ENCODE data around the gene LRP5. TPM values are rescaled to one million over a fixed set of nuclear protein-coding genes. Genes with fewer than 3 reads are reported as not detected.
"Not testable (repeated sequence)": the region's sequence is repeated elsewhere in the genome, so short reads cannot be mapped to it uniquely, and the experiment has no call there.

The LRP5 gene
- polyA plus RNA-seq, 1 donor: 109 TPM

DNA sequence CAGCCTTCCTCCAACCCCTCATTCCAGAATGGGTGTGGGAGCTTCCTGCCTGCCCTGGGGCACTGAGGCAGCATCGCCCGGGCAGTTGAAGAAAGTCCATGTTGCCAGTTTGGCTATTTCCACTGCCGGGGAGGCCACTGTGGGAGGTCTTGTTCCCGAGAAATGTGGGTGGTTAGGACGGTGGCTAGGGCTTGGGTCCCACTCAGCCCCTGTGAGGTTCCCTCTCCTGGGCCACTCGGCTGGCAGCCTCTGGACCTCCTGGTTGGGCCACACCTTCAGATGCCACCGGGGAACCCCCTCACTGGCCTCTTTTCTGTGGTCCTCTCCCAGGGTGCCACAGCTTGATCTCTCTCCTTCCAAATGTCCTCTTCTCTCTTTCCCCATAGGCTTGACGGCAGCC lies 143.1 kb downstream of the LRP5 start:
- H3K27ac ChIP-seq (ENCODE audit: low read length): no peak overlapping the region
- H3K27me3 ChIP-seq (ENCODE audit: control insufficient read depth, insufficient read depth, low read length): no peaks in the 10 kb centered on the region
- no peak overlapping the region for H3K4me3 ChIP-seq (ENCODE audit: low read length)
- no peaks in the 10 kb centered on the region for H3K9me3 ChIP-seq (ENCODE audit: control insufficient read depth, low read depth, low read length)
- H3K36me3 ChIP-seq (ENCODE audit: control insufficient read depth, insufficient read depth, low read length): no peaks in the 10 kb centered on the region
- no CpG with 5 or more reads among the region's 8 CpGs for WGBS (ENCODE audit: insufficient coverage, low lambda C conversion rate)
- H3K4me1 ChIP-seq (ENCODE audit: control insufficient read depth, insufficient read depth, low read length): peaks cover 6% of the 10 kb centered on the region
- no peak for DNase-seq

DNA sequence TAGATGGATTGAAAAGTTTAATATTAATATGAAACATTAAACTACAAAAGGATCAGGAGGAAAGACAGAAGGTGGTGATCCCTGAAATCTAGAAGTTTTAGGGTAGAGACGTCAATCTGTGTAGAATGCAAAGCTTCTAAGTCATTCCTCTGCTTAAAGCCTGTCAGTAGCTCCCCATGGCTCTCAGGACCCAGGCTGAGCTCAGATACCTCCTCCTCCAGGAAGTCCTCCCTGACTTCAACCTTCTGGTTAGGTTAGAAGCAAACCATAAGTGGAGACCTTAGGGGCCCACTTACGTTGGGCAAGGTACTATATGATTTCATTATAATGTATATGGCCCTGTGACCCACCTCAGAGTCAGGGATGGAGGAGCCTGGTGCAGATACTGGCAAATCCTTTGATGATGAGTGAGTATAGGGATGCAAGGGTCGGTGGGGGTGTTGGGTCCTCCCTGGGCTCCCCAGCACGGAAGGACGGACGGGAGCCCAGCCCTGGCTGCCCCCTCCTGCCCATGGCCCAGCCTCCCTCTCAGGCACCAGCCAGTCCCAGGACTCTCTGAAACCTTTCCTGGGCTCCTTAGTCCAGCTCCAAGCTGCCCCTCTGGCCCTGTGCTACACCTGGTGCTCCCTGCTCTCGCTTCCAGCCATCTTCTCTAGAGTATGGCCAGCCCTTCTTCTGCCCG lies 145.0 kb downstream of the LRP5 start:
- no peaks in the 10 kb centered on the region for H3K36me3 ChIP-seq (ENCODE audit: control insufficient read depth, insufficient read depth, low read length)
- no peaks in the 10 kb centered on the region for H3K9me3 ChIP-seq (ENCODE audit: control insufficient read depth, low read depth, low read length)
- WGBS (ENCODE audit: insufficient coverage, low lambda C conversion rate): no CpG with 5 or more reads among the region's 8 CpGs
- DNase-seq: no peak
- H3K27me3 ChIP-seq (ENCODE audit: control insufficient read depth, insufficient read depth, low read length): no peaks in the 10 kb centered on the region
- peaks cover 9% of the 10 kb centered on the region for H3K4me1 ChIP-seq (ENCODE audit: control insufficient read depth, insufficient read depth, low read length)
- no peak overlapping the region for H3K27ac ChIP-seq (ENCODE audit: low read length)
- H3K4me3 ChIP-seq (ENCODE audit: low read length): no peak overlapping the region

DNA sequence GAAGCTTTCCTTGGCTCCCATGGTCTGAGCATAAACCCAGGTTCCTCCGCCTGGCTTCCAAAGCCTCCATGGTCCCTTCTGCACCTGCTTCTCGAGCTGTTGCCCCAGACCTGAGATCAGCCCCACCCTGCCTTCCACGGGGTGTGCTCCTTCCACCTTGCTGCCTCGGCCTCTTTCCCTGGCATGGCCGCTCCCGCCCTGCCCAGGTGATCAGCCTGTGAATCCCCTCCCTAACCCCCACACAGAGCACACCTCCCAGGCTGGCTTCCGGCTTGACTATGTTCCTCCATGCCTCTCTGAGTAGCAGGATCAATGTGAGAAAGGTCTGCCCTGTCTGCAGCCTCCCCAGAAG lies 145.5 kb downstream of the LRP5 start:
- no CpG with 5 or more reads among the region's 7 CpGs for WGBS (ENCODE audit: insufficient coverage, low lambda C conversion rate)
- H3K36me3 ChIP-seq (ENCODE audit: control insufficient read depth, insufficient read depth, low read length): no peaks in the 10 kb centered on the region
- H3K4me1 ChIP-seq (ENCODE audit: control insufficient read depth, insufficient read depth, low read length): peaks cover 12% of the 10 kb centered on the region
- no peak overlapping the region for H3K27ac ChIP-seq (ENCODE audit: low read length)
- H3K4me3 ChIP-seq (ENCODE audit: low read length): no peak overlapping the region
- no peak for DNase-seq
- H3K27me3 ChIP-seq (ENCODE audit: control insufficient read depth, insufficient read depth, low read length): no peaks in the 10 kb centered on the region
- no peaks in the 10 kb centered on the region for H3K9me3 ChIP-seq (ENCODE audit: control insufficient read depth, low read depth, low read length)

DNA sequence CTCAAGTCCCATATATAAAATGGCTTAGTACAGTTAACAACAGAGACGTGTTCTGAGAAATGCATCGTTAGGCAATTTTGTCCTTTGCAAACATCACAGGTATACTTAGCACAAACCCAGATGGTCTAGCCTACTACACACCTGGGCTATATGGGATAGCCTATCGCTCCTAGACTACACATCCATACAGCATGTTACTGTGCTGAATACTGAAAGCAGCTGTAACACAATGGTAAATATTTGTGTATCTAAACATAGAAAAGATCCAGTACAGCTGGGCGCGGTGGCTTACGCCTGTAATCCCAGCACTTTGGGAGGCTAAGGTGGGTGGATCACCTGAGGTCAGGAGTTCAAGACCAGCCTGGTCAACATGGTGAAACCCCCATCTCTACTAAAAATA lies 145.9 kb downstream of the LRP5 start:
- H3K9me3 ChIP-seq (ENCODE audit: control insufficient read depth, low read depth, low read length); H3K4me3 ChIP-seq (ENCODE audit: low read length); H3K27ac ChIP-seq (ENCODE audit: low read length); H3K36me3 ChIP-seq (ENCODE audit: control insufficient read depth, insufficient read depth, low read length); DNase-seq; H3K27me3 ChIP-seq (ENCODE audit: control insufficient read depth, insufficient read depth, low read length): not testable (repeated sequence)
- no CpG with 5 or more reads among the region's 6 CpGs for WGBS (ENCODE audit: insufficient coverage, low lambda C conversion rate)
- peaks cover 13% of the 10 kb centered on the region for H3K4me1 ChIP-seq (ENCODE audit: control insufficient read depth, insufficient read depth, low read length)

DNA sequence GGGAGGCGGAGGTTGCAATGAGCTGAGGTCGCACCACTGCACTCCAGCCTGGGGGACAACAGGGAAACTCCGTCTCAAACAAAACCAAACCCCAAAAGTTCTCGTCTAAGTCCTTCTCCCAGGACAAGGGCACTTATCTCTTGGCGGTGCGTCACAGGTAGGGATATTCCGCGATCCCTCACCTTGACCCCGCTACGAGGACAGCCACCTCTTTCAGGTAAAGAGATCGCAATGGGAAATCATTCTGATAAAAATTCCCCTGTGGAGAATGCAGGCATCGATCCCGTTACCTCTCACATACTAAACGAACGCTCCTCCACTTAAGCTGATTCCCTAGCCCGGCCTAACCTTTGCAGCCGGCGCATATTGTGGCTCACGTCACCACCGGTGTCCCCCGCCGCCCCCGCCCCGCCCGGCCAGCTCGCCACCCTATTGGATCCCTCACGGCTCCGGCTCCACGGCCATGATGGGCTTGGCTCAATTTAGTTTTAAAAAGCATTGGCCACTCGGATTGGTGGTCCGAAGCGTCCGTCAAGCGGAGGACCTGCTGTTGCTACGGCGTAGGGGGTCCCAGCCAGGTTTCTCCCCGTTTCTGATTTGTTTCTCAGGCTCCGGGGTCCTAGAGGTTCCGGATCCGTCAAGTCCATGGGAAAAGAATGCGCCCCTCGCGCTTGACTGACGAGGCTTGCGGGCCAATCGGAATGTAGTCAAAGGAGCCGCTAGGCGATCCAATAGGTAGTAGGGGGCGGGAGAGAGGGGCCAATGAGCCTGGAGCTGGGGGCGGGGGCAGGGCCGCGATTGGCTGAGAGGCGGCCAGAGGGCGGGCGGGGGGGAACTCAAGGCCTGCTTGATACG lies 147.7 kb downstream of the LRP5 start:
- WGBS (ENCODE audit: insufficient coverage, low lambda C conversion rate): no CpG with 5 or more reads among the region's 56 CpGs
- Histone ChIP-seq H3K4me1 (ENCODE audit: control insufficient read depth, insufficient read depth, low read length) (peaks cover 13% of the 10 kb centered on the region), H3K4me3 (ENCODE audit: low read length) (peak overlapping the region; percentile 64), H3K27ac (ENCODE audit: low read length) (peak overlapping the region; percentile 86), H3K9me3 (ENCODE audit: control insufficient read depth, low read depth, low read length) (no peaks in the 10 kb centered on the region), H3K27me3 (ENCODE audit: control insufficient read depth, insufficient read depth, low read length) (no peaks in the 10 kb centered on the region), H3K36me3 (ENCODE audit: control insufficient read depth, insufficient read depth, low read length) (no peaks in the 10 kb centered on the region)
- DNase-seq: peak; percentile 98 to 99

DNA sequence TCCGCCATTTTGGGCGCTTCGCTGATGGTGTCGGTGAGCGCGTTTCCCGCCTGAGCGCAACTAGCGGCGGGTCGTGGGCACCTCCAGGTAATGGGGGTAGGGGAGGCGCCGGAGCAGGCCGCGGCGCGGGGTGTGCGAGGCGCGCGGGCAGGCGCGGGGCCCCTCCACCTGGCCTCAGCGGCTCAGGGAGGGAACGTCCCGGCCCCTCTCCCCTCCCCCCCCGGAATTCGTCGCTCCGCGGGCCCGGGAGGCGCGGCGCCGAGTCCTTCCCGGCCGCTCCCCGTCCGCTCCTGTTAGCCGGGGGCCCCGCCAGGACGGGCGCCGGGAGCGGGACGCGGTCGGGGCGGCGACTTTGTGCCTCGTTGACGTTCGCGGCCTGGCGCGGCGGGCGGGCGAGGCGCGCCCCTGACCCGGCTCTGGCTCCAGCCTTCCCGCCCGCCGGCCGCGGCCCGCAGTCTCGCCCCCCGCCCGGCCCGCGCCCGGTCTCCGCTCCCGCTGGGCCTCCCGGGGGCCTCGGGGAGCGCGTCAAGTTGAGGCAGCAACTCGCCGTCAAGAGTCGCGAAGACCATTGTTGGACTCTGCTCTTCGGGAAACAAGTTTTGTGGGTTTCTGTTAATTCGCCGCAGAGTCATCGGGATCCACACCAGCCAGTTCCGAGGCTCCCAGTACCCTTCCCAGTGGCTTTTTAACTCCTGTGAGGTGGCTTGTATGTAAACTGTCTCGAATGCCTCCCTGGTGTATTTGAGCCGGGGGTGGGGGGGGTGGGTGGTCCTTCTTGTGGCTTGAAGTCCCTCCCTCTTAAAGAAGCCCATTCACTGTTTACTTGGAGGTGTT lies 148.6 kb downstream of the LRP5 start, which contains the start of gene PPP6R3:
Gene PPP6R3 (plus strand): TSS at position 12 of the 834 bp plus-strand sequence. CDS start 76,913 bp downstream, outside the sequence.
- no CpG with 5 or more reads among the region's 92 CpGs for WGBS (ENCODE audit: insufficient coverage, low lambda C conversion rate)
- Histone ChIP-seq H3K9me3 (ENCODE audit: control insufficient read depth, low read depth, low read length) (no peaks in the 10 kb centered on the region), H3K4me1 (ENCODE audit: control insufficient read depth, insufficient read depth, low read length) (peaks cover 10% of the 10 kb centered on the region), H3K27me3 (ENCODE audit: control insufficient read depth, insufficient read depth, low read length) (no peaks in the 10 kb centered on the region), H3K27ac (ENCODE audit: low read length) (peak within 1 kb of the TSS; percentile 86), H3K4me3 (ENCODE audit: low read length) (peak within 1 kb of the TSS; percentile 64), H3K36me3 (ENCODE audit: control insufficient read depth, insufficient read depth, low read length) (no peaks in the 10 kb centered on the region)
- peak; percentile 39 to 77 for DNase-seq

DNA sequence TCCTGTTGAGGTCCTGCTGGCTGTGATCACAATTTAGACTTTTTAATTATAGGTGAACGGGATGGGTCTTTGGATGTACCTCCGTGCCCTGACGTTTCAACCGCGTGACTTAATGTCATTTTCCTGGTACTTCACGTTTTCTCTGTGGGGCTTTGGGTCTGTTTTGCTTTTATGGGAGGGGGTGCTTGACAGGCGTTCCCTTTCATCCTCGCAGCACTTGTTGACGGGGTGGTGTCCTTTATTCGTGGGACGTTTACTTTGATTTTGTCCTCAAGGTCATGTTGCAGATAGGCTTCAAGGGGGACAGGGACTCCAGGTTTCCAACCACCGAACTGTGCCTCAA lies 149.2 kb downstream of the LRP5 start:
- Histone ChIP-seq H3K9me3 (ENCODE audit: control insufficient read depth, low read depth, low read length) (no peaks in the 10 kb centered on the region), H3K4me1 (ENCODE audit: control insufficient read depth, insufficient read depth, low read length) (peaks cover 9% of the 10 kb centered on the region), H3K36me3 (ENCODE audit: control insufficient read depth, insufficient read depth, low read length) (no peaks in the 10 kb centered on the region), H3K27ac (ENCODE audit: low read length) (peak overlapping the region; percentile 72), H3K4me3 (ENCODE audit: low read length) (peak overlapping the region; percentile 64), H3K27me3 (ENCODE audit: control insufficient read depth, insufficient read depth, low read length) (no peaks in the 10 kb centered on the region)
- DNase-seq: peak in 1 of 2 donors; percentile 35
- WGBS (ENCODE audit: insufficient coverage, low lambda C conversion rate): no CpG with 5 or more reads among the region's 12 CpGs

DNA sequence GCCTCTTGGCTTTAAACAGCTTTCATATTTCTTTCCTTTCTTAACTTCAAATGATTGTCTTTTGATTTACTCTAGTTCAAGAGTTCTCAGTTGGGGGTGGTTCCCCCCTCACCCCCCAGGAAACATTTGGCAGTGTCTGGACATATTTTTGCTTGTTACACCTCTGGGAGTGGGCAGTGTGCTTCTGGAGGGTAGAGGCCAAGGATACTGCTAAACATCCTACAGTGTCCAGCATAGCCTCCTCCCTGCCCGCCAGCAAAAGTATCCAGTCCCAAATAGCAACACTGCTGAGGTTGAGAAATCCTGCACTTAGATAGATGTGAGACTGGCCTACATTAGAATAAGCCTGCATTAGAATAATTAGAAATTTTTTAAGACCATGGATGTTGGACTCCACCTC lies 151.3 kb downstream of the LRP5 start:
- H3K9me3 ChIP-seq (ENCODE audit: control insufficient read depth, low read depth, low read length): no peaks in the 10 kb centered on the region
- no peak overlapping the region for H3K4me3 ChIP-seq (ENCODE audit: low read length)
- no CpG with 5 or more reads among the region's 1 CpG for WGBS (ENCODE audit: insufficient coverage, low lambda C conversion rate)
- peaks cover 12% of the 10 kb centered on the region for H3K4me1 ChIP-seq (ENCODE audit: control insufficient read depth, insufficient read depth, low read length)
- peaks cover 3% of the 10 kb centered on the region for H3K36me3 ChIP-seq (ENCODE audit: control insufficient read depth, insufficient read depth, low read length)
- no peak overlapping the region for H3K27ac ChIP-seq (ENCODE audit: low read length)
- no peaks in the 10 kb centered on the region for H3K27me3 ChIP-seq (ENCODE audit: control insufficient read depth, insufficient read depth, low read length)
- DNase-seq: no peak

DNA sequence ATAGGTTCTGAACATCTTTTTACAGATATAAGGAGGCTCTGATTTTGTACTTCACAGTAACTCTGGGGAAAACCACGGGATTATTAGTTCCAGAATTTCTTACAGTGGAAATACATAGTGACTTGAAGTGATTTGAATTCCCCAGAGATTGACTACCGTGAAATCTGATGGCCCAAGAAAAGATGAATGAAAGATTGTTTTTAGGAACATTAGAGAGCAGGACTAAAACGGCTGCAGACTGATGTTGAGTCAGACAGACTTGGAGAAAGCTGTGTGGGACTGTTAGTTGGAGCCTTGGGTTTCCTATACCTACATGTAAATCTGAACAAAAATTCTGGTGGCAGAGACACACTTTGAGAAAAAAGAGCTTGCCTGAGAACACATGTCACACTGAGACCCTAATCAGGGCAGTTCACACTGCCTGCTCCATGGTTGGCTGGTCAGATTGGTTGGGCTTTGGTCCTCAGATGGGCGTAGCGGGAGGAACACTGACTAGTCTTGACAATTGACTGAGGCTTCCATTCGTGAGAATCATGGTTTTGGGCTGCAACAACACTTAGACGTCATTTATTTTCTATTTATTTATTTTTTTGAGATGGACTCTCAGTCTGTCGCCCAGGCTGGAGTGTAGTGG lies 154.9 kb downstream of the LRP5 start:
- Histone ChIP-seq H3K4me1 (ENCODE audit: control insufficient read depth, insufficient read depth, low read length) (peaks cover 7% of the 10 kb centered on the region), H3K27me3 (ENCODE audit: control insufficient read depth, insufficient read depth, low read length) (no peaks in the 10 kb centered on the region), H3K9me3 (ENCODE audit: control insufficient read depth, low read depth, low read length) (no peaks in the 10 kb centered on the region), H3K27ac (ENCODE audit: low read length) (no peak overlapping the region), H3K4me3 (ENCODE audit: low read length) (no peak overlapping the region), H3K36me3 (ENCODE audit: control insufficient read depth, insufficient read depth, low read length) (peaks cover 11% of the 10 kb centered on the region)
- 87% methylated on average over 3 of the region's 8 CpGs for WGBS (ENCODE audit: insufficient coverage, low lambda C conversion rate)
- DNase-seq: no peak

Measured in large intestine (tissue), 3 donors.